ENCODE results near the gene SERINC5. TPM values are rescaled to one million over a fixed set of nuclear protein-coding genes. Genes with fewer than 3 reads are reported as not detected.

The SERINC5 gene
- total RNA-seq, 1 experiment from 2014 or later: 128 TPM

- TF ChIP-seq GRHL2 (CRISPR knock-in tag; IDR thresholded peaks at IDR 0.05; ENCODE audit: insufficient replicate concordance, severe bottlenecking) (no peak), FOXK1 (CRISPR knock-in tag; IDR thresholded peaks at IDR 0.05) (no peak)
Measured at GRCh38 chr5:80225189-80225933, 30.5 kb downstream of the SERINC5 start (continued).

GRCh38 chr5:80223561-80223960, 32.3 kb downstream of the SERINC5 start:
- Mint-ChIP-seq H3K27ac (no peak overlapping the region), H3K36me3 (peaks cover 15% of the 10 kb centered on the region), H3K9me3 (no peaks in the 10 kb centered on the region), H3K4me1 (peaks cover 56% of the 10 kb centered on the region), H3K4me3 (no peak overlapping the region), H3K27me3 (ENCODE audit: low read depth) (no peaks in the 10 kb centered on the region)
- ATAC-seq: no peak
- CTCF ChIA-PET: no interaction called here
- no peak for TF ChIP-seq MYBL2 (CRISPR knock-in tag; IDR thresholded peaks at IDR 0.05)
- DNase-seq (ENCODE audit: low spot score): no peak
- POLR2A ChIA-PET: interaction anchor here (0.6 kb wide), 1 partner anchor 21 kb away, joined by 3 read pairs; no protein-coding TSS in a partner anchor

GRCh38 chr5:80220245-80220897, 35.5 kb downstream of the SERINC5 start:
- ATAC-seq: peak; percentile 34
- no peaks in the 10 kb centered on the region for H3K9me3 Mint-ChIP-seq
- H3K27ac Mint-ChIP-seq: peak overlapping the region; percentile 69
- POLR2A ChIA-PET: no interaction called here
- H3K4me1 Mint-ChIP-seq: peaks cover 61% of the 10 kb centered on the region
- CTCF ChIA-PET: no interaction called here
- no peak for DNase-seq (ENCODE audit: low spot score)
- H3K36me3 Mint-ChIP-seq: peaks cover 16% of the 10 kb centered on the region
- no peaks in the 10 kb centered on the region for H3K27me3 Mint-ChIP-seq (ENCODE audit: low read depth)
- H3K4me3 Mint-ChIP-seq: no peak overlapping the region
- no peak for TF ChIP-seq ATF6 (CRISPR knock-in tag; IDR thresholded peaks at IDR 0.05)
- TF ChIP-seq ZNF317 (CRISPR knock-in tag; IDR thresholded peaks at IDR 0.05; ENCODE audit: borderline replicate concordance, low read depth): no peak
- no peak for TF ChIP-seq USF2 (CRISPR knock-in tag; IDR thresholded peaks at IDR 0.05)
- TF ChIP-seq ARID4B (CRISPR knock-in tag; IDR thresholded peaks at IDR 0.05; ENCODE audit: borderline replicate concordance): no peak
- TF ChIP-seq CBFB (CRISPR knock-in tag; IDR thresholded peaks at IDR 0.05; ENCODE audit: low read depth): no peak
- no peak for TF ChIP-seq CREM (CRISPR knock-in tag; IDR thresholded peaks at IDR 0.05)
- no peak for TF ChIP-seq PREB (CRISPR knock-in tag; IDR thresholded peaks at IDR 0.05; ENCODE audit: borderline replicate concordance)
- no peak for TF ChIP-seq ZNF281 (CRISPR knock-in tag; IDR thresholded peaks at IDR 0.05)
- TF ChIP-seq ZNF416 (CRISPR knock-in tag; IDR thresholded peaks at IDR 0.05): no peak
- no peak for TF ChIP-seq MYBL2 (CRISPR knock-in tag; IDR thresholded peaks at IDR 0.05)
- no peak for TF ChIP-seq NR1H2 (CRISPR knock-in tag; IDR thresholded peaks at IDR 0.05)
- TF ChIP-seq EMX1 (CRISPR knock-in tag; IDR thresholded peaks at IDR 0.05): no peak
- no peak for TF ChIP-seq FOXP1 (CRISPR knock-in tag; IDR thresholded peaks at IDR 0.05; ENCODE audit: borderline replicate concordance)
- no peak for TF ChIP-seq PRDM15 (CRISPR knock-in tag; IDR thresholded peaks at IDR 0.05)

All from WTC11 (cell line).